BE2C (cell line): ENCODE data around the gene LMBRD2.

Experiments used
- DNase-seq: peaks from one replicate; pipeline ENCODE4 v3.0.0-alpha.2; 2020
- H3K27me3 ChIP-seq: fragments of 250-450 bp; sonication (Bioruptor Pico); 2 replicates; pipeline ENCODE4 v1.5.1; 2020; ENCODE audit warnings: mild to moderate bottlenecking
- H3K36me3 ChIP-seq: fragments of 250-450 bp; sonication (Bioruptor Pico); 2 replicates; pipeline ENCODE4 v1.5.1; 2020; ENCODE audit warnings: mild to moderate bottlenecking
- H3K4me1 ChIP-seq: fragments of 250-450 bp; sonication (Bioruptor Pico); 2 replicates; pipeline ENCODE4 v1.5.1; 2020
- H3K4me3 ChIP-seq: 2 replicates; pipeline ENCODE4 v1.5.1; 2011; ENCODE audit warnings: low read depth, low read length
- H3K9me3 ChIP-seq: fragments of 250-450 bp; sonication (Bioruptor Pico); 2 replicates; pipeline ENCODE4 v1.5.1; 2020
- CTCF ChIP-seq: IDR thresholded peaks from 2 replicates; pipeline ENCODE4 v1.5.1; 2012; ENCODE audit warnings: mild to moderate bottlenecking, low read depth, low read length

The LMBRD2 gene

GRCh38 chr5:36181774-36182173 lies 30.1 kb upstream of the LMBRD2 start:
- peaks cover 78% of the 10 kb centered on the region for H3K36me3 ChIP-seq
- no peaks in the 10 kb centered on the region for H3K27me3 ChIP-seq
- no peak for DNase-seq
- TF ChIP-seq CTCF, result no peak
- no peak overlapping the region for H3K4me3 ChIP-seq
- no peaks in the 10 kb centered on the region for H3K9me3 ChIP-seq
- H3K4me1 ChIP-seq, result no peaks in the 10 kb centered on the region

- Histone ChIP-seq H3K36me3 (peaks cover 80% of the 10 kb centered on the region), H3K4me3 (no peak overlapping the region), H3K27me3 (no peaks in the 10 kb centered on the region), H3K9me3 (no peaks in the 10 kb centered on the region), H3K4me1 (no peaks in the 10 kb centered on the region)
- no peak for TF ChIP-seq CTCF
- DNase-seq, result no peak
Observed at GRCh38 chr5:36180556-36181350, 29.1 kb upstream of the LMBRD2 start.

- no peak for DNase-seq
- no peaks in the 10 kb centered on the region for H3K4me1 ChIP-seq
- peaks cover 79% of the 10 kb centered on the region for H3K36me3 ChIP-seq
- no peaks in the 10 kb centered on the region for H3K27me3 ChIP-seq
- H3K4me3 ChIP-seq, result no peak overlapping the region
- no peak for TF ChIP-seq CTCF
- no peaks in the 10 kb centered on the region for H3K9me3 ChIP-seq
Observed at GRCh38 chr5:36179950-36180349, 28.3 kb upstream of the LMBRD2 start.

DNA sequence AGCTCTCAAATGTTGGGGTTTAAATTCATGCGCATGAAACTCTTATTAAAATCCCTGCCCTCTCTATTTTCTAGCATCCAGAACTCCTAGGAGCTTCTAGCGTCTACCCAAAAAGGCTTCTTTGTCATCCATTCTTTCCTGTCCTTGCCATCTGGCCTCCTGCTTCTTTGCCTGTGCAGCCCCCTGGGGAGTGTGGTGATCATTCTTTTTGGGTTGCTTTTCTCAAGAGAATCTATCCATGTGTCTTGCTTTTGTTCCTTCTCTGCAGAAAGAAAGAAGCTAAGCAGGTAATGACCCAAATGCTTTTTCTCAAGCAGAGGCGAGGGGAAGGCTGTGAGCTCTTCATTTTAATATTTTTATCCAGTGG lies 26.8 kb upstream of the LMBRD2 start:
- Histone ChIP-seq H3K9me3 (no peaks in the 10 kb centered on the region), H3K4me3 (no peak overlapping the region), H3K4me1 (no peaks in the 10 kb centered on the region), H3K36me3 (peaks cover 88% of the 10 kb centered on the region), H3K27me3 (no peaks in the 10 kb centered on the region)
- TF ChIP-seq CTCF, result no peak
- DNase-seq, result no peak

- Histone ChIP-seq H3K27me3 (no peaks in the 10 kb centered on the region), H3K9me3 (no peaks in the 10 kb centered on the region), H3K4me1 (no peaks in the 10 kb centered on the region), H3K36me3 (peaks cover 91% of the 10 kb centered on the region), H3K4me3 (no peak overlapping the region)
- peak; percentile 59 for TF ChIP-seq CTCF
- DNase-seq, result peak; percentile 15
Observed at GRCh38 chr5:36177715-36178523, 26.2 kb upstream of the LMBRD2 start.

DNA sequence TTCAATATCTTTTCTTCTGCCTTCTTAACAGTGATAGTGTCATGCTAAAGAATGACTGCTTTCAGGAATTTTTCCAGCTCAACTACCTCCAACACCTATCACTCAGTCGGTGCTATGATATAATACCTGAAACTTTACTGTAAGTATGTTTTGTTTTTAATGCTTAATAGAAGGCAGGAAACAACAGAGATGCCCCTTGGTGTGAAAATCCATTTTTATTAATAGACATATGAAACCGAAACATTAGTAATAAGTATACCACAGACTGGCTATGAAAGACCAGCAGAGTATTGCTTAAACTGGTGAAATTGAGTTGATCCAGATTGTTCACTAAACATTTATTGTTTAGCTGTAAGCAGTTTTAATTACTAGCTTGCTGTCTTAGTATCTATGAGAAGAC lies 25.5 kb upstream of the LMBRD2 start:
- Histone ChIP-seq H3K27me3 (no peaks in the 10 kb centered on the region), H3K4me1 (no peaks in the 10 kb centered on the region), H3K4me3 (no peak overlapping the region), H3K36me3 (peaks cover 95% of the 10 kb centered on the region), H3K9me3 (no peaks in the 10 kb centered on the region)
- TF ChIP-seq CTCF, result no peak
- DNase-seq, result no peak
